Measurements from ENCODE around the gene ZC3H12A.
"Not testable (repeated sequence)": the region's sequence is repeated elsewhere in the genome, so short reads cannot be mapped to it uniquely, and the experiment has no call there.

Gene ZC3H12A

GRCh38 chr1:37513795-37514349 is 39.5 kb downstream of the ZC3H12A start:
- H3K27me3 ChIP-seq (ENCODE audit: low read depth), result no peaks in the 10 kb centered on the region
- DNase-seq (ENCODE audit: low spot score in 2 of 2), result peak; percentile 14 to 62
- peaks cover 12% of the 10 kb centered on the region for H3K4me1 ChIP-seq
- H3K4me3 ChIP-seq, result peak overlapping the region; percentile 58
- H3K9me3 ChIP-seq, result no peaks in the 10 kb centered on the region
- peaks cover 28% of the 10 kb centered on the region for H3K36me3 ChIP-seq (replicated peaks)
- in situ Hi-C loops (cut with MboI; ENCODE audit: low sequenced_read_pairs), result no loop called here

GRCh38 chr1:37514350-37515184 is 40.2 kb downstream of the ZC3H12A start, which contains the start of gene MEAF6:
Gene MEAF6 (minus strand): TSS chr1:37514766. CDS start chr1:37514746, 20 bp downstream.
- Histone ChIP-seq H3K9me3 (no peaks in the 10 kb centered on the region), H3K27me3 (ENCODE audit: low read depth) (no peaks in the 10 kb centered on the region), H3K4me3 (peak within 1 kb of the TSS; percentile 58), H3K4me1 (peaks cover 12% of the 10 kb centered on the region), H3K36me3 (replicated peaks) (peaks cover 21% of the 10 kb centered on the region)
- in situ Hi-C loops (cut with MboI; ENCODE audit: low sequenced_read_pairs), result no loop called here
- DNase-seq (ENCODE audit: low spot score in 2 of 2), result peak; percentile 80 to 86

DNA sequence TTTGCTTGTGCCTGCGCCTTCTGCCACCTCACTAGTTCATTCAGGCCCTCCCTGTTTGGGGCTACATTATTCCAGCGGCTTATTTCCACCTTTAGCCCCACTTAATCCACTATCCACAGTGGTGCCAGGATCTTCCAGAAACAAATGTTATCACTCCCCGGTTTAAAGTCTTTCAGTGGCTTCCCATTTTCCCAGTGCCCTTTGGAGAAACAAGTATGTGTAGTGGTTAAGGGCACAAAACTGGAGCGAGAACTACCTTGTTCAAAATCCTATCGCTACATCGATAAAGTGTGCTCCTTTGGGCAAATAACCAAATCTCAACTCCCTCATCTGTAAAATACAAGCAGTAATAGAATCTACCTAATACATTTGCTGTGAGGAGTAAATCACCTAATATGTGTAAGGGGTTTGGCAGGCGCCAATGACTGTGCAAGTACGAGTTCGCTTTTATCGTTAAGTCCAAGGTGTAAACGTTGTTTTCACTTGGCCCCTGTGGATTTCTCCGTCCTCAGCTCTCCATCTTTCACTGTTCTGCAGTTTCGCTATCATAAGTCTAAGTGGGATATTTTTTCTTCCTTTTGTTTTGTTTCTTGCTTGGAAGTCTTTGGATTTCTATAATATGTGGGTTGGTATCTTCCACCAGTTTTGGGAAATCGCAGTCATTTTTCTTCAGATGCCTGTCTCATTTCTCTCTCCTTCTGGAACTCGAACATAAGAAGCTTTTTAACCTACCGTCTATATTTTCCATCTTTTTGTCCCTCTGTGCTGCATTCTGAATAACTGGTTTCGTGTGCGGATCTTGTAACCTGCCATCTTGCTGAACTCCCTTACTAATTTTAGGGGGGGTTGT is 41.0 kb downstream of the ZC3H12A start:
- Histone ChIP-seq H3K4me3 (peak overlapping the region; percentile 58), H3K27me3 (ENCODE audit: low read depth) (no peaks in the 10 kb centered on the region), H3K36me3 (replicated peaks) (peaks cover 20% of the 10 kb centered on the region), H3K9me3 (no peaks in the 10 kb centered on the region), H3K4me1 (peaks cover 12% of the 10 kb centered on the region)
- in situ Hi-C loops (cut with MboI; ENCODE audit: low sequenced_read_pairs), result no loop called here
- DNase-seq (ENCODE audit: low spot score in 2 of 2), result no peak

DNA sequence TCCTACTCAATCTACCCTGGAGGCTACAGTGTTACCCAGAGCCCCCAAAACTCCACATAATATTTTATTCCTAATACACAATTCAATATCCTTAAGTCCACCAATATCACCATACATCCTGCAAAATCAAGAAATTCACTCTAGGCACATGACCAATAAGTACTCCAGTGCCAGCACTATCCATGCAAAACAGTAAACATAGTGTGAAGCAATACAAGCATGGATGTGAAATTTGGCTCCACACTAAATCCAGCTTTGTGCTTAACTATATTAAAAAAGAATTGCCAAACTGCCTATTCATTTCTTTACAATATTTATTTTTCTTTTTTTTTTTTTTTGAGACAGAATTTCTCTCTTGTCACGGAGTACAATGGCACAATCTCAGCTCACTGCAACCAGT is 43.2 kb downstream of the ZC3H12A start:
- in situ Hi-C loops (cut with MboI; ENCODE audit: low sequenced_read_pairs), result no loop called here
- Histone ChIP-seq H3K27me3 (ENCODE audit: low read depth) (no peaks in the 10 kb centered on the region), H3K4me3 (no peak overlapping the region), H3K4me1 (peaks cover 12% of the 10 kb centered on the region), H3K9me3 (no peaks in the 10 kb centered on the region), H3K36me3 (replicated peaks) (peaks cover 4% of the 10 kb centered on the region; the same call in 1 of the 2 replicates)
- DNase-seq (ENCODE audit: low spot score in 2 of 2), result no peak

DNA sequence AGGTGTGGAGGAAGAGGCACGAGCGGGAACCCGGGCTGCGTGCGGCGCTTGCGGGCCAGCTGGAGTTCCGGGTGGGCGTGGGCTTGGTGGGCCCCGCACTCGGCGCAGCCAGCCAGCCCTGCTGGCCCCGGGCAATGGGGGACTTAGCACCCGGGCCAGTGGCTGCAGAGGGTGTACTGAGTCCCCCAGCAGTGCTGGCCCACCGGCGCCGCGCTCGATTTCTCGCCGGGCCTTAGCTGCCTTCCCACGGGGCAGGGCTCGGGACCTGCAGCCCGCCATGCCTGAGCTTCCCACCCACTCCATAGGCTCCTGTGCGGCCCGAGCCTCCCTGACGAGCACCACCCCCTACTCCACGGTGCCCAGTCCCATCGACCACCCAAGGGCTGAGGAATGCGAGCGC is 43.9 kb downstream of the ZC3H12A start:
- DNase-seq (ENCODE audit: low spot score in 2 of 2); in situ Hi-C loops (cut with MboI; ENCODE audit: low sequenced_read_pairs); H3K27me3 ChIP-seq (ENCODE audit: low read depth); H3K9me3 ChIP-seq; H3K4me3 ChIP-seq; H3K36me3 ChIP-seq (replicated peaks): not testable (repeated sequence)
- peaks cover 12% of the 10 kb centered on the region for H3K4me1 ChIP-seq

GRCh38 chr1:37518929-37519328 is 44.5 kb downstream of the ZC3H12A start:
- peak in 1 of 2 experiments; percentile 14 for DNase-seq (ENCODE audit: low spot score in 2 of 2)
- not testable (repeated sequence) for H3K27me3 ChIP-seq (ENCODE audit: low read depth)

DNA sequence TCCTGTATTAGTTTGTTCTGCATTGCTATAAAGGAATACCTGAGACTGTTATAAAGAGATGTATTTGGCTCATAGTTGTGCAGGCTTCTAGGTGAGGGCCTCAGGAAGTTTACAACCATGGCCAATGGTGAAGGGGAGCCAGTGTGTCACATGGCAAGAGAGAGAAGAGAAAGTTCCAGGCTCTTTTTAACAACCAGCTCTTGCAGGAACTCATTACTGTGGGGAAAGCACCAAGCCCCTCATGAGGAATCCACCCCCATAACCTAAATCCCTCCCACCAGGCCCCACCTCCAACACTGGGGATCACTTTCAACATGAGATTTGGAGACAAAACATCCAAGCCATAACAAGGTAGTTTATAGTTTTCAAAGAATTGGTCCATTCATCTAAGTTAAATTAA is 45.2 kb downstream of the ZC3H12A start:
- no peak overlapping the region for H3K4me3 ChIP-seq
- no peaks in the 10 kb centered on the region for H3K36me3 ChIP-seq (replicated peaks)
- H3K9me3 ChIP-seq, result no peaks in the 10 kb centered on the region
- H3K27me3 ChIP-seq (ENCODE audit: low read depth), result no peaks in the 10 kb centered on the region
- DNase-seq (ENCODE audit: low spot score in 2 of 2), result no peak
- in situ Hi-C loops (cut with MboI; ENCODE audit: low sequenced_read_pairs), result no loop called here
- H3K4me1 ChIP-seq, result peaks cover 9% of the 10 kb centered on the region

More at GRCh38 chr1:37518929-37519328, 44.5 kb downstream of the ZC3H12A start:
- H3K9me3 ChIP-seq; H3K36me3 ChIP-seq (replicated peaks); H3K4me3 ChIP-seq; H3K4me1 ChIP-seq; in situ Hi-C loops (cut with MboI; ENCODE audit: low sequenced_read_pairs): not testable (repeated sequence)

DNA sequence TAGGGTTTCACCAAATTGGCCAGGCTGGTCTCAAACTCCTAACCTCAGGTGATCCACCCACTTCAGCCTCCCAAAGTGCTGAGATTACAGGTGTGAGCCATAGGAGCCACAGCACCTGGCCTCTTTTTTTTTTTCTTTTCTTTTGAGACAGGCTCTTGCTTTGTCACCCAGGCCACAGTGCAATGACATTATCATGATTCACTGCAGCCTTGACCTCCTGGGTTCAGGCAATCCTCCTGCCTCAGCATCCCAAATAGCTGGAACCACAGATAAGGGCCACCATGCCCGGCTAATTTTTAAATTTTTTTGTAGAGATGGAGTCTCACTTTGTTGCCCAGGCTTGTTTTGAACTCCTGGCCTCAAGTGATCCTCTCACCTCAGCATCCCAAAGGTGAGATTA is 55.5 kb downstream of the ZC3H12A start:
- DNase-seq (ENCODE audit: low spot score in 2 of 2); H3K9me3 ChIP-seq; H3K4me1 ChIP-seq; in situ Hi-C loops (cut with MboI; ENCODE audit: low sequenced_read_pairs); H3K27me3 ChIP-seq (ENCODE audit: low read depth); H3K4me3 ChIP-seq; H3K36me3 ChIP-seq (replicated peaks): not testable (repeated sequence)

DNA sequence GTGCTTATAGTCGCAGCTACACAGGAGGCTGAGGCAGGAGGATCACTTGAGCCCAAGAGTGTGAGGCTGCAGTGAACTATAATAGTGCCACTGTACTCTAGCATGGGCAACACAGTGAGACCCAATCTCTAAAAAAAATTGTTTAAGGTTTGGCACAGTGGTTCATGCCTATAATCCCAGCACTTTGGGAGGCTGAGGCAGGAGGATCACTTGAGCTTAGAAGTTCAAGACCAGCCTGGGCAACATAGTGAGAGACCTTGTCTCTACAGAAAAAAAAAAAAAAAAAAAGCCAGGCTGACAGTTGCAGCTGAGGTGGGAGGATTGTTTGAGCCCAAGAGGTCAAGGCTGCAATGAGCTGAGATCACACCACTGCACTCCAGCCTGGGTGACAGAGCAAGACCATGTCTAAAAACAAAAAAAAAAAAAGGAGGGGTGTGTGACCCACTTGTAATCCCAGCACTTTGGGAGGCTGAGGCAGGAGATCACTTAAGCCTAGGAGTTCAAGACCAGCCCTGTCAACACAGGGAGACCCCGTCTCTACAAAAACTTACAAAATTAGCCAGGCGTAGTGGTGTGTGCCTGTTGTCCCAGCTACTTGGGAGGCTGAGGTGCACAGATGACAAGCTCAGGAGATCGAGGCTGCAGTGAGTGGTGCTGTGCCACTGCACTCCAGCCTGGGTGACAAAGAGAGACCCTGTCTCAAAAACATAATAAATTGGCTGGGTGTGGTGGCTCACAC is 58.2 kb downstream of the ZC3H12A start:
- in situ Hi-C loops (cut with MboI; ENCODE audit: low sequenced_read_pairs); H3K27me3 ChIP-seq (ENCODE audit: low read depth); H3K9me3 ChIP-seq; H3K4me3 ChIP-seq; DNase-seq (ENCODE audit: low spot score in 2 of 2); H3K4me1 ChIP-seq: not testable (repeated sequence)
- H3K36me3 ChIP-seq (replicated peaks), result peaks cover 19% of the 10 kb centered on the region

DNA sequence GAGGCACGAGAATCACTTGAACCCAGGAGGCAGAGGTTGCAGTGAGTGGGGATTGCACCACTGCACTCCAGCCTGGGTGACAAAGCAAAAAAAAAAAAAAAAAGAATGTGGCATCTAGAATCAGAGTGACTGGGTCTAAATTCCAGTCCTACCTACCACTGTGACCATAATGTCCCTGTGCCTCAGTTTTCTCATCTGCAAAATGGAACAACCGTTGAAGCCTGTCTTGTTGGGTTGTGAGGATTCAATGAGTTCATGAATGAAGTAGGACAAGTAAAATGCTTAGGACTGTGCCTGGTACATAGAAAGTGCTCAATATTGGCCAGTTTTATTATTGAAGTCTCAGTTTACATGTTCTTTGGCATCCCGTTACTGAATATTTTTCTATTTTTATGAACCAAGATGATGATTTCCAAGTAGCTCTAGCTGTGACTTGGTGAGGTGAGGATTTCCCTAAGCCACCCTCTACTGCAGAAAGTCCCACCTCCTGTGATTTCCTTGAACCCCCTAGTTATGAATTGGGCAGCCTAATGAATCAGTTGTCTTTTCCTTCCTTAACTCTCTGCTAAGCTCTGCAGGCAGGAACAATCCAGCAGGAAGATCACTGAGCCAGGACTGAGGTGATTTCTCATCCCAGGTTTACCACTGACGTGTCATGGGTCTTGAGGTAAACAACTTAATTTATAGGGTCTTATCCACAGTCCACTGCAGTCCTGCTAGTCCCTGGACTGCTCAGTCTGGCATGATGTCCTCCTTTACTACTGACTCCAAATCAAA is 59.1 kb downstream of the ZC3H12A start:
- Histone ChIP-seq H3K27me3 (ENCODE audit: low read depth) (no peaks in the 10 kb centered on the region), H3K36me3 (replicated peaks) (peaks cover 24% of the 10 kb centered on the region), H3K4me1 (no peaks in the 10 kb centered on the region), H3K4me3 (no peak overlapping the region), H3K9me3 (no peaks in the 10 kb centered on the region)
- in situ Hi-C loops (cut with MboI; ENCODE audit: low sequenced_read_pairs), result no loop called here
- DNase-seq (ENCODE audit: low spot score in 2 of 2), result no peak

All from HAP-1 (cell line).